ENCODE data around the gene LATS1.
A peak's percentile ranks its signal among the peaks of the same experiment; 100 is the strongest.
"Not testable (repeated sequence)": the region's sequence is repeated elsewhere in the genome, so short reads cannot be mapped to it uniquely, and the experiment has no call there.

The LATS1 gene

DNA sequence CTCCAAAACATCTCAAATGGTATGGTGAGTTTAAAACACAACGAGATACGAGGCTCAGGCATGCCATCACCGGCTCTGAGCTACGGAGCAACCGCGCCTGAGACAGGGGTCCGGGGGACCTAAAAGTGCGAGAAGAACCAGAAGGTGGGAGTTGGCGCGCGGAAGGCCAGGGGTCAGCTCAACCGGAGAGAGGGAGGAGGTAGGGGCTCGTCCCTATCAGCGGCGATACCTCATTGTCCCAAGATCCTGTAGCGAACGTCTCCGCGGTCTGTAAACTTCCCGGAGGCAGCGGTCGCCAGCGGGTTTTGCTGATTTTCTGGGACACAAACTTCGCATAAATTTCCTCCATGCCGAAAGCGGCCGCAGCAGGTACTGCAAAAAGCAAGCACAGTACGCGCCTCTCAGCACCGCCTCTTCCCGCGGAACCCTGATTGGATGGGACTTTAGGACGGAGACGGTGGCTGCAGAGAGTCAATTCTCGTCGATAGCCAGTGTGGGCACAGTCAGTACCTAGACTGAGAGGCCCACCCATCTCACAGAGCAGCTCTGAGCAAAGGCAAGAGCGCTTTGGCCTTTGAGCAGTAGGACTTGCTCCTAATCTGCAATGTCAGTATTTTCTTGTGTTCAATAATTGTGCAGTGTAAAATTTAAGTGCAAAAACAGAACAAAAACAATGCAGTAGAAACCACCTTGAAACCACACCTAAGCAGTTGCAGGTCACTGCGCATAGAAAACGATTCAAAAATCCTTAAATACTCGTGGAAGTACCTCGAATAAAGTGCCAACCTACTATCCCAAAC lies 28.4 kb upstream of the LATS1 start, which contains the start of gene NUP43:
TSS of gene NUP43 (minus strand) at position 383 of the 800 bp plus-strand sequence. CDS start at position 349, 34 bp downstream.
- Histone ChIP-seq H3K4me3 (ENCODE audit: low read depth, low read length, poor library complexity, severe bottlenecking) (peak within 1 kb of the TSS; percentile 90), H4K20me1 (ENCODE audit: insufficient read depth, low read length) (no peaks in the 10 kb centered on the region), H3F3A (ENCODE audit: insufficient read depth, low read length) (no peaks in the 10 kb centered on the region), H3K27ac (ENCODE audit: low read depth, low read length, poor library complexity, severe bottlenecking) (peak within 1 kb of the TSS; percentile 54), H3K4me2 (ENCODE audit: low read length) (peak within 1 kb of the TSS; percentile 91), H3K36me3 (ENCODE audit: insufficient read depth, low read length) (peaks cover 25% of the 10 kb centered on the region), H3K27me3 (ENCODE audit: insufficient read depth, low read length) (no peaks in the 10 kb centered on the region), H2AFZ (ENCODE audit: low read length) (peak within 1 kb of the TSS; percentile 76; the same call in 1 of the 2 replicates), H3K9me2 (ENCODE audit: low read depth, low read length) (no peaks in the 10 kb centered on the region), H3K9me3 (ENCODE audit: low read length) (no peaks in the 10 kb centered on the region), H3K79me2 (ENCODE audit: insufficient read depth, low read length) (peaks cover 26% of the 10 kb centered on the region), H3K4me1 (ENCODE audit: insufficient read depth, low read length, severe bottlenecking) (peaks cover 31% of the 10 kb centered on the region), H3K9ac (ENCODE audit: low read length) (peak within 1 kb of the TSS; percentile 85)
- no peak for TF ChIP-seq EZH2 (IDR thresholded peaks at IDR 0.05; ENCODE audit: borderline replicate concordance, low read length)
- TF ChIP-seq, protein P1, sequence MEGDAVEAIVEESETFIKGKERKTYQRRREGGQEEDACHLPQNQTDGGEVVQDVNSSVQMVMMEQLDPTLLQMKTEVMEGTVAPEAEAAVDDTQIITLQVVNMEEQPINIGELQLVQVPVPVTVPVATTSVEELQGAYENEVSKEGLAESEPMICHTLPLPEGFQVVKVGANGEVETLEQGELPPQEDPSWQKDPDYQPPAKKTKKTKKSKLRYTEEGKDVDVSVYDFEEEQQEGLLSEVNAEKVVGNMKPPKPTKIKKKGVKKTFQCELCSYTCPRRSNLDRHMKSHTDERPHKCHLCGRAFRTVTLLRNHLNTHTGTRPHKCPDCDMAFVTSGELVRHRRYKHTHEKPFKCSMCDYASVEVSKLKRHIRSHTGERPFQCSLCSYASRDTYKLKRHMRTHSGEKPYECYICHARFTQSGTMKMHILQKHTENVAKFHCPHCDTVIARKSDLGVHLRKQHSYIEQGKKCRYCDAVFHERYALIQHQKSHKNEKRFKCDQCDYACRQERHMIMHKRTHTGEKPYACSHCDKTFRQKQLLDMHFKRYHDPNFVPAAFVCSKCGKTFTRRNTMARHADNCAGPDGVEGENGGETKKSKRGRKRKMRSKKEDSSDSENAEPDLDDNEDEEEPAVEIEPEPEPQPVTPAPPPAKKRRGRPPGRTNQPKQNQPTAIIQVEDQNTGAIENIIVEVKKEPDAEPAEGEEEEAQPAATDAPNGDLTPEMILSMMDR (IDR thresholded peaks at IDR 0.05; ENCODE audit: low read length) = peak; percentile 51

GRCh38 chr6:149745252-149745651 lies 27.4 kb upstream of the LATS1 start:
- Histone ChIP-seq H3K36me3 (ENCODE audit: insufficient read depth, low read length) (peaks cover 34% of the 10 kb centered on the region), H3K4me1 (ENCODE audit: insufficient read depth, low read length, severe bottlenecking) (peaks cover 21% of the 10 kb centered on the region), H3K79me2 (ENCODE audit: insufficient read depth, low read length) (peaks cover 15% of the 10 kb centered on the region), H3K4me2 (ENCODE audit: low read length) (peak overlapping the region; percentile 91), H3K4me3 (ENCODE audit: low read depth, low read length, poor library complexity, severe bottlenecking) (peak overlapping the region; percentile 90), H3K9ac (ENCODE audit: low read length) (peak overlapping the region; percentile 85)
- not testable (repeated sequence) for H4K20me1 ChIP-seq (ENCODE audit: insufficient read depth, low read length); H3K27ac ChIP-seq (ENCODE audit: low read depth, low read length, poor library complexity, severe bottlenecking); H3F3A ChIP-seq (ENCODE audit: insufficient read depth, low read length); H3K9me3 ChIP-seq (ENCODE audit: low read length); H3K9me2 ChIP-seq (ENCODE audit: low read depth, low read length); H3K27me3 ChIP-seq (ENCODE audit: insufficient read depth, low read length); H2AFZ ChIP-seq (ENCODE audit: low read length)

DNA sequence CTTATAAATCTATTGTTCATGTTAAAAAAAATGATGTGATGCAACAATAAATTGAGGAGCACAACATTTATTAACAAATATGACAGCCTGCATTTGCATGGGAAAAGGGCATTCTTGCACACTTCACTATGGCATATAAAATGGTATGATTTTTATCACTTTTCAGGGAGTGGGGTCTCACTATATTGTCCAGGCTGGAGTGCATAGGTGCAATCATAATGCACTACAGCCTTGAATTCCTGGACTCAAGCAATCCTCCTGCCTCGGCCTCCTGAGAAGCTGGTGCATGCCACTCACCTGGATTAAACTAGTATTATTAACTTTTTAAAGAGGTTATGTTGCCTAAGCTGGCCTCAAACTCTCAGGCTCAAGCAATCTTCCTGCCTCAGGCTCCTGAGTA lies 17.0 kb upstream of the LATS1 start:
- no peaks in the 10 kb centered on the region for H3K79me2 ChIP-seq (ENCODE audit: insufficient read depth, low read length)
- H3F3A ChIP-seq (ENCODE audit: insufficient read depth, low read length) = no peaks in the 10 kb centered on the region
- no peaks in the 10 kb centered on the region for H3K9me2 ChIP-seq (ENCODE audit: low read depth, low read length)
- no peak for TF ChIP-seq EZH2 (IDR thresholded peaks at IDR 0.05; ENCODE audit: borderline replicate concordance, low read length)
- TF ChIP-seq, protein P1 (IDR thresholded peaks at IDR 0.05; ENCODE audit: low read length) = no peak
- H3K27ac ChIP-seq (ENCODE audit: low read depth, low read length, poor library complexity, severe bottlenecking) = no peak overlapping the region
- H2AFZ ChIP-seq (ENCODE audit: low read length) = no peak overlapping the region
- no peaks in the 10 kb centered on the region for H3K27me3 ChIP-seq (ENCODE audit: insufficient read depth, low read length)
- H3K4me1 ChIP-seq (ENCODE audit: insufficient read depth, low read length, severe bottlenecking) = no peaks in the 10 kb centered on the region
- H3K36me3 ChIP-seq (ENCODE audit: insufficient read depth, low read length) = peaks cover 83% of the 10 kb centered on the region
- H3K9me3 ChIP-seq (ENCODE audit: low read length) = no peaks in the 10 kb centered on the region
- no peaks in the 10 kb centered on the region for H4K20me1 ChIP-seq (ENCODE audit: insufficient read depth, low read length)
- no peak overlapping the region for H3K4me3 ChIP-seq (ENCODE audit: low read depth, low read length, poor library complexity, severe bottlenecking)
- no peak overlapping the region for H3K4me2 ChIP-seq (ENCODE audit: low read length)
- H3K9ac ChIP-seq (ENCODE audit: low read length) = no peak overlapping the region
